8988T (cell line): Measurements from ENCODE around the gene PCDHGA4.
"Not testable (repeated sequence)": the region's sequence is repeated elsewhere in the genome, so short reads cannot be mapped to it uniquely, and the experiment has no call there.

ENCODE experiments used
- DNase-seq: peaks from one replicate; pipeline ENCODE4 v3.0.0; 2011

Gene PCDHGA4

DNA sequence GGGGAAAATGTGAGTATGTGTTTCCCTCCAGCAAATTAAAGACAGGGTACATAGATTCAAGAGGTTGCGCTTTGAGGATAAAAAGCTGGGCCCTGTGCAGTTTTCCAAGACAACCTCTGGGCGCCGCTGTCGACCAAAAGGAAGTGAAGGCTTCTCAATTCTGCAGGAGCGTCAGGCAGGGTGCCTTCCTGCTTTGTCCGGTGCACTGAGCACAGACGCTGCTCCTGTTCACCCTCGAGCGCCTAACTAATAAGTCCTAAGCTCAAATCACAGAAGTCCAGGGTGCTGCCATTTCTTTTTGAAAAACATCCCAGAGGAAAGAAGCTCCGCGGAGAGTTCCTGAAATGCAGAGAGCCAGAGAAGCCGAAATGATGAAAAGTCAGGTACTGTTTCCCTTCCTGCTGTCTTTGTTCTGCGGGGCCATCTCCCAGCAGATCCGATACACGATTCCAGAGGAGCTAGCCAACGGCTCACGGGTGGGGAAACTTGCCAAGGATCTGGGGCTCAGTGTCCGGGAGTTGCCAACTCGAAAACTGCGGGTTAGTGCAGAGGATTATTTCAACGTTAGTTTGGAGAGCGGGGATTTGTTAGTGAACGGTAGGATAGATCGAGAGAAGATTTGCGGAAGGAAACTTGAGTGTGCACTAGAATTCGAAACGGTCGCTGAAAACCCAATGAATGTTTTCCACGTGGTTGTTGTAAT is 4.8 kb upstream of the PCDHGA4 start, which contains the start of gene PCDHGB1:
TSS of gene PCDHGB1 (plus strand) at position 183 of the 703 bp plus-strand sequence. CDS start at position 345, 162 bp downstream.
- peak; percentile 77 for DNase-seq

DNA sequence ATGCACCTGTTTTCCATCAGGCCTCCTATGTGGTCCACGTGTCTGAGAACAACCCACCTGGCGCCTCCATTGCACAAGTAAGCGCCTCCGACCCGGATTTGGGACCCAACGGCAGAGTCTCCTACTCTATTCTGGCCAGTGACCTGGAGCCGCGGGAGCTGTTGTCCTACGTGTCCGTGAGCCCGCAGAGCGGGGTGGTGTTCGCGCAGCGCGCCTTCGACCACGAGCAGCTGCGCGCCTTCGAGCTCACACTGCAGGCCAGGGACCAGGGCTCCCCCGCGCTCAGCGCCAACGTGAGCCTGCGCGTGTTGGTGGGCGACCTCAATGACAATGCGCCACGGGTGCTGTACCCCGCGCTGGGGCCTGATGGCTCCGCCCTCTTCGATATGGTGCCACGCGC is 3.2 kb upstream of the PCDHGA4 start:
- DNase-seq = no peak

DNA sequence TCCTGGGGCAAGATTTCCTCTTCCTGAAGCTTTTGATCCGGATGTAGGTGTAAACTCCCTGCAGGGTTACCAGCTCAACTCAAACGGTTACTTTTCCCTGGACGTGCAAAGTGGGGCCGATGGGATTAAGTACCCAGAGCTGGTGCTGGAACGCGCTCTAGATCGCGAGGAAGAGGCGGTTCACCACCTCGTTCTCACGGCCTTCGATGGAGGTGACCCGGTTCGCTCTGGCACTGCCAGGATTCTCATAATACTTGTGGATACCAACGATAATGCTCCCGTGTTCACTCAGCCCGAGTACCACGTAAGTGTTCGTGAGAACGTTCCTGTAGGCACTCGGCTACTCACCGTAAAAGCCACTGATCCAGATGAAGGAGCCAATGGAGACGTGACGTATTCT is 820 bp downstream of the PCDHGA4 start:
- no peak for DNase-seq

DNA sequence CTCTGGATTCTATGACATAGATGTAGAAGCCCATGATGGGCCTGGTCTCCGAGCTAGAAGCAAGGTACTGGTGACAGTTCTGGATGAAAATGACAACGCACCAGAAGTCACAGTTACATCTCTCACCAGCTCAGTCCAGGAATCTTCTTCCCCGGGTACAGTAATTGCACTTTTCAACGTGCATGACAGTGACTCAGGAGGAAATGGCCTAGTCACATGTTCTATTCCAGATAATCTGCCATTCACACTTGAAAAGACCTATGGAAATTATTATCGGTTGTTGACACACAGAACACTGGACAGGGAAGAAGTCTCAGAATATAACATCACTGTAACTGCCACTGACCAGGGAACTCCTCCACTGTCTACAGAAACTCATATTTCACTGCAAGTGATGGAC is 1.3 kb downstream of the PCDHGA4 start:
- no peak for DNase-seq

DNA sequence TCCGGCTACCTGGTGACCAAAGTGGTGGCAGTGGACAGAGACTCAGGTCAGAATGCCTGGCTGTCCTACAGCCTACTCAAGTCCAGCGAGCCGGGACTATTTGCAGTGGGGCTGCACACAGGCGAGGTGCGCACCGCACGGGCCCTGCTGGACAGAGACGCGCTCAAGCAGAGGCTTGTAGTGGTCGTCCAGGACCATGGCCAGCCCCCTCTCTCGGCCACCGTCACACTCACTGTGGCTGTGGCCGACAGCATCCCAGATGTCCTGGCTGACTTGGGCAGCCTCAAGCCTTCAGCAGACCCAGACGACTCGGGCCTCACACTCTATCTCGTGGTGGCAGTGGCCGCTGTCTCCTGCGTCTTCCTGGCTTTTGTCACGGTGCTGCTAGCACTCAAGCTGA is 2.1 kb downstream of the PCDHGA4 start:
- no peak for DNase-seq

DNA sequence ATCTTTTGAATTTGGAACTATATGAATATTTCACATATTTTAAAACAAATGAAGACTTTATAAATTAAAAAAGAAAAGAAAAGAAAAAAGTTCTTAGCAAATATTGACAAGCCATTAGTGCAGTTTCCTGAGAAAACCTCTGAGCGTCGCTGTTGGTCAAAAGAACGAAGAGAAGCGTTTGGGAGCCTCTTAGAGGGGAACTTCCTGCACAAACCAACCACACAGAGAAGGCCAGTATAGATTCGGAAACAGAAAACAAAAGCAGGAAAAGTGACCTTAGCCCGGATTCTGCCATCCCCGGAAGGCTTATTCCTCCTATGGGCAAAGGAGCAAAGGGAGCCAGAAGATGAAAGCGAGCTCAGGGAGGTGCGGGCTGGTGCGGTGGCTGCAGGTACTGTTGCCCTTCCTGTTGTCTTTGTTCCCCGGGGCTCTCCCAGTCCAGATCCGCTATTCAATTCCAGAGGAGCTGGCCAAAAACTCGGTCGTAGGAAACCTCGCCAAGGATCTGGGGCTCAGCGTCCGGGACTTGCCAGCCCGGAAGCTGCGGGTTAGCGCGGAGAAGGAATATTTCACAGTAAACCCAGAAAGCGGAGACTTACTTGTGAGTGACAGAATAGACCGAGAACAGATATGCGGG is 5.1 kb downstream of the PCDHGA4 start, which contains the start of gene PCDHGB2:
TSS of gene PCDHGB2 (plus strand) at position 205 of the 637 bp plus-strand sequence. CDS start at position 347, 142 bp downstream.
- peak; percentile 62 for DNase-seq

DNA sequence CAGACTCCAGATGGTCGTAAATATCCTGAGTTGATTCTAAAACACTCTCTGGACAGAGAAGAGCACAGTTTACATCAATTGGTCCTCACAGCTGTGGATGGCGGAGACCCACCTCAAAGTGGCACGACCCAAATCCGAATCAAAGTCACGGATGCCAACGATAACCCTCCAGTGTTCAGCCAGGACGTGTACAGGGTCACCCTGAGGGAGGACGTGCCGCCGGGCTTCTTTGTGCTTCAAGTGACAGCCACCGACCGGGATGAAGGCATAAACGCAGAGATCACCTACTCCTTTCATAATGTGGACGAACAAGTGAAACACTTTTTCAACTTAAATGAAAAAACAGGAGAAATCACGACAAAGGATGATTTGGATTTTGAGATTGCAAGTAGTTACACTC is 5.9 kb downstream of the PCDHGA4 start:
- no peak for DNase-seq

DNA sequence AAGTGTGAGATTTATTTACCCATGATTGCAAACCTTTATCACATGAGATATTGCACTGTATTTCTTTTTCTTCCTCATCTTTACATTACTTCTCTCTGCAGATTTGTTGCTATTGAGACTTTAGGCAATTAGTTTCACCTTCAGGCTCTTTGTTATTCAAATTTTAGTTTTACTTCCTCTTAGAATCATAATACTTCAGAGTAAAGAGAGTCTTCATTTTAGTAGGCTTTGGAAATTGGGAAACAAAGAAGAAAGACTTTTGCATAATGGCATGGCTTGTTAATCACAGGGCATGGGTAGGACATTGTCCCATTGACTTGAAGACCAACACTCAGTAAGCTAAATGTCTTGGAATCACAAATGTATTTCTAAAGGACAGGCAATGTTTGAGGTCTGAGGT is 7.9 kb downstream of the PCDHGA4 start:
- no peak for DNase-seq

DNA sequence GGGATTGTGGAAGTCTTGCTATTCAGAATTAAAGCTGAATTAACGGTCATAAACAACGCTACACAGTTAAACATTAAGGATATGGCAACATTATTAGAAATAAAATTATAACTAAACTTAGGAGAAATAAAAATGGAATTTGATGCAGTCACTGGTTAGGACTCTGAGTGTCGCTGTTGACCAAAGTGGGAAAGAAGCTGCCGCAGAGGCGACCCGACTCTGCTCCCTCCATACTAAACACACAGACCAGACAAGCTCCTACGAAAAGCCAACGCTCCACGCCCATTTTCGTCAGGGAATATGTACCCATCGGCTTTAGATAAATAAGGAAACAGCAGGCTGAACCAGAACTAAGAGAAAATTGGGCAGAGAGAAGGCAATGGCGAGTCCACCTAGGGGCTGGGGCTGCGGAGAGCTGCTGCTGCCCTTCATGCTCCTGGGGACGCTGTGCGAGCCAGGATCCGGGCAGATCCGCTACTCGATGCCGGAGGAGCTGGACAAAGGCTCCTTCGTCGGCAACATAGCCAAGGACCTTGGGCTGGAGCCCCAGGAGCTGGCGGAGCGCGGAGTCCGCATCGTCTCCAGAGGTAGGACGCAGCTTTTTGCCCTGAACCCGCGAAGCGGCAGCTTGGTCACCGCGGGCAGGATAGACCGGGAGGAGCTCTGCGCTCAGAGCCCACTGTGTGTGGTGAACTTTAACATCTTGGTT is 9.3 kb downstream of the PCDHGA4 start, which contains the start of gene PCDHGA5:
TSS of gene PCDHGA5 (plus strand) at position 211 of the 709 bp plus-strand sequence. CDS start at position 380, 169 bp downstream.
- no peak for DNase-seq

DNA sequence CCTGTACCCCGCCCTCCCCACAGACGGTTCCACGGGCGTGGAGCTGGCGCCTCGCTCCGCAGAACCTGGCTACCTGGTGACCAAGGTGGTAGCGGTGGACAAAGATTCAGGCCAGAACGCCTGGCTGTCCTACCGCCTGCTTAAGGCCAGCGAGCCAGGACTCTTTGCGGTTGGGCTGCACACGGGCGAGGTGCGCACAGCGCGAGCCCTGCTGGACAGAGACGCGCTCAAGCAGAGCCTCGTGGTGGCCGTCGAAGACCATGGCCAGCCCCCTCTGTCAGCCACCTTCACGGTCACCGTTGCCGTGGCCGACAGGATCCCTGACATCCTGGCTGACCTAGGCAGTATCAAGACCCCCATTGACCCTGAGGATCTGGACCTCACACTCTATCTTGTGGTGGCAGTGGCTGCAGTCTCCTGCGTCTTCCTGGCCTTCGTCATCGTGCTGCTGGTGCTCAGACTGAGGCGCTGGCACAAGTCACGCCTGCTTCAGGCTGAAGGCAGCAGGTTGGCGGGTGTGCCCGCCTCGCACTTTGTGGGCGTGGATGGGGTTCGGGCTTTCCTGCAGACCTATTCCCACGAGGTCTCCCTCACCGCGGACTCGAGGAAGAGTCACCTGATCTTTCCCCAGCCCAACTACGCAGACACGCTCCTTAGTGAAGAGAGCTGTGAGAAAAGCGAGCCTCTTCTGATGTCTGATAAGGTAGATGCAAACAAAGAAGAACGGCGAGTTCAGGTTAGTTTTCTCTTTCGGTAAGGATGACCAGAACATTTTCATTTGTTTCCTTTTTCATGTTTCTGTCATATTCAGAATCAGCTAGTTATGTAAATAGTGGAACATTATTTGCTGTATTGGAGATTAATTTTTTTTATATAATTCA is 11.4 kb downstream of the PCDHGA4 start:
- DNase-seq = no peak

DNA sequence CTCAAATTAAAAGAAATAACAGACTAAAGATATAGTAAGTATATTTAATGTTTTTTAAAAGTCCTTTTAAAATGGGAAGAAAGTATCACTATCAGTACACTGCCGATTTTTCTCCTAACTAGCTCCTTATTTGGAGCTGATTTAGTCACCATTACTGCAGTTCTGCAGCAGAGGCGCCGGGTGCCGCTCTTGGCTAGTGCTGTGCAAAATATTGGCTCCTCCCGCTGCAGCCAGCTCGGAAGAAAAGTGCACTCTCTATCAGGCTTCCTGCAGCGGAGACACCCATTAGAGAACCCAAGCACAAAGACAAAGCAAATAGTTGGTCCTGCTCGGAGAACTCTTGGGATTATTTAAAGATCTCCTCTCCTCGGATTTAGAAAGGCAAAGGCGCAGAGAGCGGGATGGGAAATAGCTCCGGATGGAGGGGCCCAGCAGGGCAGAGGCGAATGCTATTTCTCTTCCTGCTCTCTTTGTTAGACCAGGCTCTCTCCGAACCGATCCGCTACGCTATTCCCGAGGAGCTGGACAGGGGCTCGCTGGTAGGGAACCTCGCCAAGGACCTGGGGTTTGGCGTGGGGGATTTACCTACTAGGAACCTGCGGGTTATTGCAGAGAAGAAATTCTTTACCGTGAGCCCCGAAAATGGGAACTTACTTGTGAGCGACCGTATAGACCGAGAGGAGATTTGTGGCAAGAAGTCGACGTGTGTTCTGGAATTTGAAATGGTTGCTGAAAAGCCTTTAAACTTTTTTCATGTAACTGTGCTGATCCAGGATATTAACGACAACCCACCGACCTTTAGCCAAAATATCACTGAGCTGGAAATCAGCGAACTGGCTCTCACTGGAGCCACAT is 15.4 kb downstream of the PCDHGA4 start, which contains the start of gene PCDHGB3:
TSS of gene PCDHGB3 (plus strand) at position 249 of the 855 bp plus-strand sequence. CDS start at position 402, 153 bp downstream.
- no peak for DNase-seq

DNA sequence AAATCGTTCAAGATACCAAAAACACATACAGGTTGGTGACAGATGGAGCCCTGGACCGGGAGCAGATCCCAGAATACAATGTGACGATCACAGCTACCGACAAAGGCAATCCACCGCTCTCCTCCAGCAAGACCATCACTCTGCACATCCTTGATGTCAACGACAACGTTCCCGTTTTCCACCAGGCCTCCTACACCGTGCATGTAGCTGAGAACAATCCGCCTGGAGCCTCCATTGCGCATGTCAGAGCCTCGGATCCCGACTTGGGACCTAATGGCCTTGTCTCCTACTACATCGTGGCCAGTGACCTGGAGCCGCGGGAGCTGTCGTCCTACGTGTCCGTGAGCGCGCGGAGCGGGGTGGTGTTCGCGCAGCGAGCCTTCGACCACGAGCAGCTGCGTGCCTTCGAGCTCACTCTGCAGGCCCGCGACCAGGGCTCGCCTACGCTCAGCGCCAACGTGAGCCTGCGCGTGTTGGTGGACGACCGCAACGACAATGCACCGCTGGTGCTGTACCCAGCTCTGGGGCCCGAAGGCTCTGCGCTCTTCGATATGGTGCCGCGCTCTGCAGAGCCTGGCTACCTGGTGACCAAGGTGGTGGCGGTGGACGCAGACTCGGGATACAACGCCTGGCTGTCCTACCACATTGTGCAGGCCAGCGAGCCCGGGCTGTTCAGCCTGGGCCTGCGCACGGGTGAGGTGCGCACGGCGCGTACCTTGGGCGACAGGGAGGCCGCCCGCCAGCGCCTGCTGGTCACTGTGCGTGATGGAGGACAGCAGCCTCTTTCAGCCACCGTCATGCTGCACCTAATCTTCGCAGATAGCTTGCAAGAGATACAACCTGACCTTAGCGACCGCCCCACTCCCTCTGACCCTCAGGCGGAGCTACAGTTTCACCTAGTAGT is 17.0 kb downstream of the PCDHGA4 start:
- DNase-seq = no peak

DNA sequence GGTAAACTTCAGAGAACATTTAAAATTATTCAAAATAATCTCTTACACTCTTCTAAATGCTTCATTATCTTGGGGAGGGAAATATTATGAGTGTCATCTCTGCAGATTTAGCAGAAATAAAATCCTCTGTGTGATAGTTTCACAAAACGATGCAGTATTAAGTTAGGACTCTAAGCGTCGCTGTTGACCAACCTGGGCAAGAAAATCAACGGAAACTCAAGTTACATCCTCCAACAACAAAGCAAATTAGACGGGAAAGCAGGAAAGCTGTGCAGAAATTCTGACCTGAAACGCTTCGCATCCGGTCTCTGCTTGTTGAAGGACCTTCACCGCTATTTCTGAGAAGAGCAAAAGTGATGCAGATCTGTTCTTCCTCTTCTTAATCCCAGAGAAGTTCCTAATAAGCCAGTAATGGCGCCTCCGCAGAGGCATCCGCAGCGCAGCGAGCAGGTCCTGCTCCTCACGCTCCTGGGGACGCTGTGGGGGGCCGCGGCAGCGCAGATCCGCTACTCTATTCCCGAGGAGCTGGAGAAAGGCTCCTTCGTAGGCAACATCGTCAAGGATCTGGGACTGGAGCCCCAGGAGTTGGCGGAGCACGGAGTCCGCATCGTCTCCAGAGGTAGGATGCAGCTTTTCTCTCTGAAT is 19.0 kb downstream of the PCDHGA4 start, which contains the start of gene PCDHGA6:
TSS of gene PCDHGA6 (plus strand) at position 219 of the 645 bp plus-strand sequence. CDS start at position 412, 193 bp downstream.
- DNase-seq = no peak

DNA sequence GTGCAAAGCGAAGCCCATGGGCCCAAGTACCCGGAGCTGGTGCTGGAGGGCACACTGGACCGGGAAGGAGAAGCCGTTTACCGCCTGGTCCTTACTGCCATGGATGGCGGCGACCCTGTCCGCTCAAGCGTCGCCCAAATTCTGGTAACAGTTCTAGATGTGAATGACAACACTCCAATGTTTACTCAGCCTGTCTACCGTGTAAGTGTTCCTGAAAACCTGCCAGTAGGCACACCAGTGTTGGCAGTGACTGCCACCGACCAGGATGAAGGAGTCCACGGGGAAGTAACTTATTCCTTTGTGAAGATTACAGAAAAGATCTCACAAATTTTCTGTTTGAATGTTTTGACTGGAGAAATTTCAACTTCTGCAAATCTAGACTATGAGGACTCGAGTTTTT is 19.8 kb downstream of the PCDHGA4 start:
- no peak for DNase-seq

DNA sequence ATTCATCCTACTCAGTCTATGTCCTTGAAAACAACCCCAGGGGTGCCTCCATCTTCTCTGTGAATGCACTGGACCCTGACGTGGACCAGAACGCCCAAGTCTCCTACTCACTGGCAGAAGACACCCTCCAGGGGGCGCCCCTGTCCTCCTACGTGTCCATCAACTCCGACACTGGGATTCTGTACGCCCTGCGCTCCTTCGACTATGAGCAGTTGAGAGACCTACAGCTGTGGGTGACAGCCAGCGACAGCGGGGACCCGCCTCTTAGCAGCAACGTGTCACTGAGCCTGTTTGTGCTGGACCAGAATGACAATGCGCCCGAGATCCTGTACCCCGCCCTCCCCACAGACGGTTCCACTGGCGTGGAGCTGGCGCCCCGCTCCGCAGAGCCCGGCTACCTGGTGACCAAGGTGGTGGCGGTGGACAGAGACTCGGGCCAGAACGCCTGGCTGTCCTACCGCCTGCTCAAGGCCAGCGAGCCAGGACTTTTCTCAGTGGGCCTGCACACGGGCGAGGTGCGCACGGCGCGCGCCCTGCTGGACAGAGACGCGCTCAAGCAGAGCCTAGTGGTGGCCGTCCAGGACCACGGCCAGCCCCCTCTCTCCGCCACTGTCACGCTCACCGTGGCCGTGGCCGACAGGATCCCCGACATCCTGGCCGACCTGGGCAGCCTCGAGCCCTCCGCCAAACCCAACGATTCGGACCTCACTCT is 20.8 kb downstream of the PCDHGA4 start:
- not testable (repeated sequence) for DNase-seq

DNA sequence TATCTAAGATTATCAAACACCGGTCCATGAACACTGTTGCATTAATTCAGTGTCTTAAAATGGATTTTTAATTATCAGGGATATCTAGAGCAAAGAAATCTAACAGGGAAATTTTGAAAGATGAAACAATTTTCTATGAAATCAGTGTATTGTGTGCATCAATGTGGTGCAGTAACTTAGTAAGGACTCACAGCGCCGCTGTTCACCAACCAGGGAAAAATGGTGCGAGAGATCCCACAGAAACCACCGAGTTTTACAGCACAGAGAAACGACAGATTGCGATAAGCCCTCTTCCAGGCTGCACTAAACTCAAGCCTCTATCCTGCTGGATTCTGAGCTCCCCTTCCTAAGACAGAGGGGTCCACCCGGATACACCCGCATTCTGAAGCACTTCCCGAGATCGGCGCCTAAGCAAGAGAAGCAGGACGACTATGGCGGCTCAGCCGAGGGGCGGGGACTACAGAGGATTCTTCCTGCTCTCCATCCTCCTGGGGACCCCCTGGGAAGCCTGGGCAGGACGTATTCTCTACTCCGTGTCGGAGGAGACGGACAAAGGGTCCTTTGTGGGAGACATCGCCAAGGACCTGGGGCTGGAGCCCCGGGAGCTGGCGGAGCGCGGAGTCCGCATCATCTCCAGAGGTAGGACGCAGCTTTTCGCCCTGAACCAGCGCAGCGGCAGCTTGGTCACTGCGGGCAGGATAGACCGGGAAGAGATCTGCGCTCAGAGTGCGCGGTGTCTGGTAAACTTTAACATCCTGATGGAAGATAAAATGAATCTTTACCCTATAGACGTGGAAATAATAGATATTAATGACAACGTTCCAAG is 27.9 kb downstream of the PCDHGA4 start, which contains the start of gene PCDHGA7:
TSS of gene PCDHGA7 (plus strand) at position 274 of the 826 bp plus-strand sequence. CDS start at position 432, 158 bp downstream.
- DNase-seq = no peak

DNA sequence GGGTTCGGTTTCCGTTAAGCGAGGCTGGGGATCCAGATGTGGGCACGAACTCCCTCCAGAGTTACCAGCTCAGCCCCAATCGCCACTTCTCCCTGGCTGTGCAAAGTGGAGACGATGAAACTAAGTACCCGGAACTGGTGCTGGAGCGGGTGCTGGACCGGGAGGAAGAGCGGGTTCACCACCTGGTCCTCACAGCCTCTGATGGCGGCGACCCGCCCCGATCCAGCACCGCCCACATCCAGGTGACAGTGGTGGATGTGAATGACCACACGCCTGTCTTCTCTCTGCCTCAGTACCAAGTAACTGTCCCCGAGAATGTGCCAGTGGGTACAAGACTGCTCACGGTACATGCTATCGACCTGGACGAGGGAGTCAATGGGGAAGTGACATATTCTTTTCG is 28.5 kb downstream of the PCDHGA4 start:
- no peak for DNase-seq
